Measurements from ENCODE around the gene DNAH9. TPM values are rescaled to one million over a fixed set of nuclear protein-coding genes. Genes with fewer than 3 reads are reported as not detected.

The DNAH9 gene
- total and polyA plus RNA-seq, 2 of the 8 experiments (the other 6 are each of a cell fraction or from before 2014, with no cell fraction given): 0.21 to 0.86 TPM

- ChIA-PET CTCF (ENCODE audit: partially characterized antibody) (interaction anchor here (0.7 kb wide), 2 partner anchors 9 to 100 kb away, joined by 3 to 4 read pairs; no protein-coding TSS in a partner anchor), POLR2A (ENCODE audit: partially characterized antibody) (no interaction called here)
- H3K36me3 ChIP-seq (ENCODE audit: control insufficient read depth in 2 of 4, insufficient read depth in 4 of 4, low read length in 3 of 4): no peaks in the 10 kb centered on the region
- H3K79me2 ChIP-seq (ENCODE audit: control insufficient read depth in 1 of 2, insufficient read depth in 2 of 2, low read length in 2 of 2): no peaks in the 10 kb centered on the region
- no peaks in the 10 kb centered on the region for H3K79me1 ChIP-seq (ENCODE audit: low read depth, low read length)
- H3K9me3 ChIP-seq (ENCODE audit: insufficient read depth in 2 of 2, low read depth in 1 of 2, low read length in 1 of 2): no peaks in the 10 kb centered on the region
- H4K8ac ChIP-seq (ENCODE audit: extremely low read depth, insufficient read depth, low read length): no peak overlapping the region
- H3K4me1 ChIP-seq (replicated peaks in 1 of 4; ENCODE audit: control insufficient read depth in 3 of 4, insufficient read depth in 4 of 4, low read length in 3 of 4): no peaks in the 10 kb centered on the region
- no peak overlapping the region for H3K56ac ChIP-seq (replicated peaks; ENCODE audit: insufficient read length, low read depth, low read length)
- no peak overlapping the region for H3K4ac ChIP-seq (replicated peaks; ENCODE audit: insufficient read length, low read depth, low read length)
- H3K9ac ChIP-seq (replicated peaks in 1 of 4; ENCODE audit: extremely low read depth in 1 of 4, low read depth in 3 of 4, low read length in 3 of 4): no peak overlapping the region
- H4K5ac ChIP-seq (ENCODE audit: insufficient read length, low read depth, low read length): no peak overlapping the region
- no peak overlapping the region for H2BK15ac ChIP-seq (ENCODE audit: low read length)
- H3K18ac ChIP-seq (ENCODE audit: extremely low read depth, low read length): no peak overlapping the region
- H3K4me2 ChIP-seq (ENCODE audit: insufficient read depth in 1 of 2, low read depth in 2 of 2, low read length in 2 of 2): no peak overlapping the region
- no peak overlapping the region for H2BK20ac ChIP-seq (ENCODE audit: low read length)
- no peak overlapping the region for H3K27ac ChIP-seq (ENCODE audit: low read depth, low read length)
- H2AK5ac ChIP-seq (ENCODE audit: low read depth, low read length): no peak overlapping the region
- no peak overlapping the region for H4K91ac ChIP-seq (replicated peaks; ENCODE audit: insufficient read length, low read length)
- no peak overlapping the region for H3K23ac ChIP-seq (ENCODE audit: insufficient read length)
- no peak overlapping the region for H3K14ac ChIP-seq (ENCODE audit: insufficient read length)
- FAIRE-seq (no peak), DNase-seq (ENCODE audit: low read depth in 1 of 2, low spot score in 2 of 2) (peak in 1 of 2 experiments; percentile 11)
- no peak overlapping the region for H2BK120ac ChIP-seq (replicated peaks; ENCODE audit: low read depth, low read length)
- H2AFZ ChIP-seq (ENCODE audit: low read length): peak overlapping the region; percentile 88; the same call in 1 of the 2 replicates
- 96% methylated on average over 2 of the region's 2 CpGs; no CpG with 5 or more reads in 1 of the 2 experiments for WGBS, 2 experiments (ENCODE audit: extremely low coverage in 1 of 2, insufficient coverage in 1 of 2, insufficient read length in 1 of 2, insufficient replicate concordance in 2 of 2, low coverage in 1 of 2, low lambda C conversion rate in 2 of 2, missing lambda C conversion rate in 1 of 2)
- H3K4me3 ChIP-seq (ENCODE audit: extremely low read depth in 1 of 4, insufficient read depth in 2 of 4, low read depth in 3 of 4, low read length in 4 of 4): no peak overlapping the region
- no peaks in the 10 kb centered on the region for H3K27me3 ChIP-seq (replicated peaks in 1 of 4; ENCODE audit: control insufficient read depth in 3 of 4, extremely low read depth in 1 of 4, insufficient read depth in 3 of 4, low read length in 3 of 4)
- H2BK5ac ChIP-seq (ENCODE audit: low read depth, low read length): no peak overlapping the region
- H3K23me2 ChIP-seq (ENCODE audit: low read depth, low read length): no peaks in the 10 kb centered on the region
- H2BK12ac ChIP-seq (ENCODE audit: low read depth, low read length): no peak overlapping the region
- no peaks in the 10 kb centered on the region for H4K20me1 ChIP-seq (replicated peaks in 1 of 2; ENCODE audit: control insufficient read depth in 1 of 2, insufficient read depth in 2 of 2, low read length in 2 of 2)
These were observed 286.8 kb downstream of the DNAH9 start for GRCh38 chr17:11885051-11885450.

Data from H1 (cell line).